NCI-H2227 (cell line): ENCODE measurements around the gene BCAR1.
"Not testable (repeated sequence)": the region's sequence is repeated elsewhere in the genome, so short reads cannot be mapped to it uniquely, and the experiment has no call there.

Experiments
- DNase-seq: peaks from one replicate; lab custom pipeline; 2025; ENCODE audit not compliant: unreplicated experiment; lab: John Stamatoyannopoulos, UW

Gene BCAR1

DNA sequence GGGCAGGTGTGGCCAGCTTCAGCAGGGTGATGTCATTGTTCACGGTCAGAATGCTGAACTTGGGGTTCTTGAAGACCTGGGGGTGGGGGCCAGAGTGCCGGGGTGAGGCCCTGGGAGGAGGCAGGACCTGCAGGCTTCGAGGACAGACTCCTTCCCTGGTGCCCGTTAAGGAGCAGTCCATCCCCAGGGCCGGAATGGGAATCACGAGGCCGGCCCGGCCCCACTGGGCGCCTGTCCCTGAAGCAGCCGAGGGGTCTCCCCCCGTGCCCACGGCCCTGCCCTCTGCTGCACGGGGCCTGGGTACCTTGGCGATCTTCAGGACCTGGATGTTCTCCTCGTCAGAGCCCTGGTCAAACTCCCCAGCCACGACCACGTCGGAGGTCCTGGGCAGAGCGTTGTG is 46.0 kb downstream of the BCAR1 start:
- DNase-seq: not testable (repeated sequence)

DNA sequence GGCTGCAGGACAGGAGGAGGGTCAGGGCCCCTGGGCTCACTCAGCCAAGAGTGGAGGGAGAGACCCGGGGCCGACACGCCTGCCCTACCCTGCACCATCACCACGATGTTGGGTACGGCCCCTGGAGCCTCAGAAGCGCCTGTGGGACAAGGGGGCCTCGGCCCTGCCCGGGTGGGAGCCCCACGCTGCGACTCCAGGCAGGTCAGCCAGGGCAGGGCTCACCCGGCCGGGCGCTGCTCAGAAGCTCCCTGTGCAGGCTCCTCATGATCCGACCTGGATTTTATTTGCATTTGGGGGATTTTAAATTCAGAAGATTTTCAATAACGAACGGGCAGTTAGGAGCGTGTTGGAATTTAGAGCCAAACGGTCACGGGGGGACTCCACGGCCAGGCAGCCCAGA is 46.5 kb downstream of the BCAR1 start:
- DNase-seq: not testable (repeated sequence)

DNA sequence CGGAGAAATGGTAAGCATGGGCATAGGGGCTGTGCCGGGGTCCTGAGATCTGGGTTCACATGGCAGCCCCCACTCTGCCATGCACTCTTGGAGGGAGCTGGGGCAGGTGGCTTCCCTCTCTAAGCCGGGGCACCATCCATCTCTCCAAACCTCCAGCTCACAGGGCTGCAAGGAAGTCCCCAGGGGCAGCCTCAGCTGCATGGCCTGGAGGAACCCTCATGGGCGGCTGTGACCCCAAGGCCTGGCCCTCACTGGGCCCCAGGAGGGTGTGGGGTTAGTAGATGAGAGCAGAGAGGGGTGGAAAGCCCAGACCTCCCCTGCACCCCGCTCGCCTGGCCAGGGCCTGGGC is 47.0 kb downstream of the BCAR1 start:
- DNase-seq: no peak

DNA sequence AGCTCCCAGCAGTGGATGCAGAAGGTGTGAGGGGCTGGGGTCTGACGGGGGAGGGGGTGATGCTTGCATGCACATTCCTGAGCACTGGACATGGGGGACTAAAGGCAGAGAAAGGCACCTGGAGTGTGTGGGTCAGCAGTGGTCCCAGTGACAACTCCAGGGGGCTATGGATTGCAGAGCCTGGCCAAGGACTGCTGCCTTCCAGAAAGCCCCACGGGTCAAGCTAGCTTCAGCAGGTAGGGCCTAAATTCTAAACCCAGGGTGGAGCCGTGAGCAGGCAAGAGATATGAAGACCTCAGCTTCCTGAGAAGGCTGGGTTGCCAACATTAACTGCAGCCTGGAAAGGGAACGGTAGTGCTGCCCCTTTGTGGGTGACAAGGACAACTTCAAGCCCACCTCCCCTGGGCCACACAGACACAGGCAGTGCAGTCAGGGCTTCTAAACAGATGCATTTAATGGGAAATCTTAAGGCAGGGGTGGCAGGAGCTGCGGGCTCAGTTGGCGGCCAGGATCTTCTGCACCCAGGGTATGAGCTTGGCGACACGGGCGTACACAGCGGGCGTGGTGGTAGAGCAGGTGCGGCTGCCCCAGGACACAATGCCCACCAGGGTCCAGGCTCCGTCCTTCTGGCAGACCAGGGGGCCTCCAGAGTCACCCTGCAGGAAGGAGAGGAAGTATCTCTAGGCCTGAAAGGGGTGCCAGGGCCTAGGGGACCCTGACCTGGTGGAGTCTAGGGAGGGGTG is 47.6 kb downstream of the BCAR1 start:
- DNase-seq: no peak

DNA sequence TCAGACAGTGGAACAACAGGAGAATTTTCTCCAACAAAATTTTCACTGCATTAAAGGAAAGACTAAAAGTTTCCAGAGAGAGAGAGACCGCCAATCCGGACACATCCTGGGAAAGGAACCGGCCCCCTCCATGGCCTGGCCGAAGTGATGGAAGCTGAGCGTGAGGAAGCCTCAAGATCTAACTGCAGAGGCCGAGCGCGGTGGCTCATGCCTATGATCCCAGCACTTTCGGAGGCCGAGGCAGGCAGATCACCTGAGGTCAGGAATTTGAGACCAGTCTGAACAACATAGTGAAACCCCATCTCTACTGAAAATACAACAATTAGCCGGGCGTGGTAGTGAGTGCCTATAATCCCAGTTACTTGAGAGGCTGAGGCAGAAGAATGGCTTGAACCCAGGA is 48.3 kb downstream of the BCAR1 start:
- DNase-seq: no peak

DNA sequence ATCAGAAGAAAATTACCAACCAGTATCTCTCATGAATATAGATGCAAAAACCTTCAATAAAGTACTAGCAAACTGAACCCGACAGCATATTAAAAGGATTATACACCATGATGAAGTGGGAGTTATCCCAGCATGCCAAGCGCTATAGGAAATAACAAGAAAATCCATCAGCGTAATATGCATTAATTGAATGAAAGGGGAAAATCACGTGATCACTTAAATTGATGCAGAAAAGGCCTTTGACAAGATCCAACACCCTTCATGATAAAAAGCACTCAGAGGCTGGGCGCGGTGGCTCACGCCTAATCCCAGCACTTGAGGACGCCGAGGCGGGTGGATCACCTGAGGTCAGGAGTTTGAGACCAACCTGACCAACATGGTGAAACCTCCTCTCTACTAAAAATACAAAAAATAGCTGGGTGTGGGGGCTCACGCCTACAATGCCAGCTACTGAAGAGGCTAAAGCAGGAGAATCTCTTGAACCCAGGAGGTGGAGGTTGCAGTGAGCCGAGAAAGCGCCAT is 49.3 kb downstream of the BCAR1 start:
- no peak for DNase-seq

DNA sequence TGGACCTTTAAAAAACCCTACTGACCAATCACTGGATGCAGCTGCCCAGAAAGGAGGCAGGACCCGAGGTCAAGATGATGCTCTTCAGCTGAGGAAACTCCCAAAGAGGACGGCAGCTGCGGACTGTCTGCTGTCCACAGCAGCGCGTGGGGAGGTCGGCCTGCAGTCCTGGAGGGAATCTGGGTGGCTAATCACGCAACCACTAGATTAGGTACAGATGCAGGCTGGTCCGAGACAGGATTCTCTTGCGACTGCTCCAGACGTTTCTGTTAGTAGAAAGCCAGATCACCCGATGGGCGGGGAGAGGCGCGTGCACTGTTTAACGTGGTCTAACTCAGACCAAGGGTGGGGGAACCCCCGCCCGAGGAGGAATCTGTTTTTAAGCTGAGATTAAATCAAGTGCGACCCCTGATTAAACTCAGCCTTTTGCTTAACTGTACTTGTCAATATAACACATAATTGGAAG is 53.3 kb downstream of the BCAR1 start:
- no peak for DNase-seq

DNA sequence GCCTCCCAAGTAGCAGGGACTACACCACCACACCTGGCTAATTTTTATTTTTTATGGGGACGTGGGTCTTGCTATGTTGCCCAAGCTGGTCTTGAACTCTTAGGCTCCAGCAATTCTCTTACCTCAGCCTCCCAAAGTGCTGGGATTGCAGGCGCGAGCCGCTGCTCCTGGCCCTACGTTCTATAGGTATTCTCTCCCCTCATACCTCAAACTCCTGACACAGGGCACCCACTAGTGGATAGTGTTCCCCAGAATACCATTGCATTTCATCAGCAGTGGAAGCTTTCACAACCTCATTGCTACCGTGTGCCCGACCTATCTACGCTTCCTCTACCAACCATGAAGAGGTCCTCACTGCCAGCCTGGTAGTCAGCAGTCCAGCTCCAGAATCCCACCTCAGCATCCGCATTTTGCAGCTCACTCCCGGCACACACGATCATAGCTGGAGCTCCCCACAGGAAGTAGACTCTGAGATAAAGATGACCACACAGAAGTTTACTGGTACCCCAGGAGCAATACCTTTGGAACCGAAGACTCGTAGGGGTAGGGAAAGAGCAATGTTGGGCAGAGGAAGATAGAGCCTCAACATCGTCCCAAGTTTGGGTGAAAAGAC is 53.8 kb downstream of the BCAR1 start:
- no peak for DNase-seq

DNA sequence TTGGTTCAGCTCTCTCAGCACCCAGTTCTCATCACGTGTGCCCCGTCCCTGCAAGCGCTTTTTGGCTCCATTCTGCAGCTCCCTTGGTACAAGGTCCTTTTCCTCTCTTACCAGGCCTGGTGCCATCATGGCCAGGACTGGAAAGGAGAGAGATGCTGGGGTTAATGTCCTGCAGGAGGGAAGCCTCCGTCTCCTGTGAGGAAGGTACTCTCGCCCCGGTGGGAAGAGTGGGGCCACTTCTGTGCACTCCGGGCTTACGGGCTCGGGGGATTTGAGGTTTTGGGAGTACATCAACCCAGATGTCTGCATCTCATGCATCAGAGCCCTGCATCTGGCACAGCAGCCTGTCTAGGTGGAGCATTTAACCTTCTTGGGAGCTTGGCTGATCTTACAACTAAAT is 54.6 kb downstream of the BCAR1 start:
- no peak for DNase-seq

DNA sequence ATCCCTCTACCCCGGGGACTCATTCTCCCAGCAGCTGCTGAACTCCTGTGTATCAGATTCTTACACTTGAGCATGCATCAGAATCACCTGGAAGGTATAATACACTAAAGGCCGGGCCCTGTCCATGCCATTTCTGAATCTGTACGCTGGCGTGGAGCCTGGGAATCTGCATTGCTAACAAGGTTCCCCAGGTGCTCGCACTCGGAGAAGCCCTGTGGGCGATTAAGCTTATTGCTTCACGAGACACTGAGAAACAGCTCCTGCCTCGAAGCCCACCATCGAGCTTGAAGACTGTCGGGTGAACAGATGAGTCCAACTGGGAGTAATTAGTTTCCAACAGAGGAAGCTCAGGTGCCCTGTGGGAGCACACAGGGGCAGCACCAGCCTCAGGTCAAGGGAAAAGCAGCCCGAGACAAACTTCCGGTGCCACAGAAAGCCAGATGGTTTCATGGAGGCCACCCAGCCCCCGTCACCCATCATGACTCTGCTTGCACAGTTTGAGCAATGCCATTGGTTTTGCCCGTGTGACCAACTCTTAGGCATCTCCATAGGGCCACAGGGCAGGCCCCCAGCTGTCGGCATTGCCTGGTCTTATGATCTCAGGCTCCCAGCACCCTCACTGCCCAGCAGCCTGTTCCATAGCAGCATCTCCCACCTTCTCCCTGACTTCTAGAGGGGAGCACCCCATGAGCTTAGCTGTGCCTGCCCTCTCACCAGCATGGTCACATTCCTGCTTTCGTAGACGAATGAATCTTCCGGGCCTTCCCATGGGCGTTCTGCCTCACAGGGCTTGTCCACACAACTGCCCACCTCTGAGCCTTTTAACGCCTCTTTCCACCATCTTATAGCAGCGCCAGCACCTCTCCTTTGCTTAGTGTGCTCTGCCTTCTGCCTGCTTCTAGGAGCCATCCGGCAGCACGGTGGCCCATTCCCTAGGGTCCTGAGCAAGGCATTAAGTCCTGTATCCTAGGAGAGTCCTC is 55.3 kb downstream of the BCAR1 start:
- DNase-seq: no peak

DNA sequence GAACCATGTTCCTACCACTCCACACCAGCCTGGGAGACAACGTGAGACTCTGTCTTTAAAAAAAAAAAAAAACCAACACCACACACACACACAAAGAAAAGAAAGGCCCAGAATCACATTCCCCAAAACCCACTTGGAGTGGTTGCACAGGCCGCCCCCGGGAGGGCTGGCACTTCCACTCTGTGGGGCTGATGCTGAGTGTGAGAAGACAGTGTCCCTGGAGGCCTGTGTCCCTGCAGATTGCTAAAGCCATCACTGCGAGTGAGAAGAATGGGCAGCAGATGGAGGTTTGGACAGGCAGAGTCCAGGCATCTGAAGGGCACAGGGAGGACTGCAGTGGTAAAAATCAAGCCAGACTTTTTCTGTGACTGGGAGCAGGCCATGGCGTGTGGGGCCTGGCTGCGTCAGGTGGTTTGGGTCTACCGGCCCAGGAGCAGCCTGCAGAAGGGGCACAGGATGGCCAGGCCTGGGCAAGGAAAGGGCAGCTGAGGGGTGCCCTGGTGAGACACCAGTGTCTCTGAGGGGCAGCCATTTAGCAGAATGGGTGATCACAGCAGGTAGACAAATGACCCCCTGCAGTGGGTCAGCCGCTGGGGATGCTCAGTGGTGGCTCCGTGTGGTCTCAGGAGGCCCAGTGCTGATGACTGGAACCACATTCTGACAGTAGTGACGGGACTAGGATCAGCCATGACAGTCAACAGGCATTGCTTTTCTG is 57.5 kb downstream of the BCAR1 start:
- DNase-seq: no peak

DNA sequence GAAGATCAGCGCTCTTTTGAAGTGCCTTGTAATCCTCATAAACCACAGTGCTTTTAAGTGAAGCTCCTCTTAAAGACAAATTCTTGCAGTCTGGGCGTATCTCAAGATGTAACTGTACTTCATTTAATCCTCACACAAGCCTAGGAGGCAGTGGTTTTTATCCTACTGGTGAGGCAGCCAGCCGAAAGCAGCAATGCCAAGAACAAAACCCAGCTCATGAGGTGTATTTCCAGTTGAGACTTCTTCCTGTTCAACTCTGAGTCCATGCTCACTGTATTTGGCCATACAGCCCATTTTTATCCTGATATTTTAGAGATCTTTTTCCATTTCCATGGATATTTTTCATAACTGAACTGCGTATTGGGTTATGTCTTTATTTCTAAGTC is 58.2 kb downstream of the BCAR1 start:
- DNase-seq: no peak

DNA sequence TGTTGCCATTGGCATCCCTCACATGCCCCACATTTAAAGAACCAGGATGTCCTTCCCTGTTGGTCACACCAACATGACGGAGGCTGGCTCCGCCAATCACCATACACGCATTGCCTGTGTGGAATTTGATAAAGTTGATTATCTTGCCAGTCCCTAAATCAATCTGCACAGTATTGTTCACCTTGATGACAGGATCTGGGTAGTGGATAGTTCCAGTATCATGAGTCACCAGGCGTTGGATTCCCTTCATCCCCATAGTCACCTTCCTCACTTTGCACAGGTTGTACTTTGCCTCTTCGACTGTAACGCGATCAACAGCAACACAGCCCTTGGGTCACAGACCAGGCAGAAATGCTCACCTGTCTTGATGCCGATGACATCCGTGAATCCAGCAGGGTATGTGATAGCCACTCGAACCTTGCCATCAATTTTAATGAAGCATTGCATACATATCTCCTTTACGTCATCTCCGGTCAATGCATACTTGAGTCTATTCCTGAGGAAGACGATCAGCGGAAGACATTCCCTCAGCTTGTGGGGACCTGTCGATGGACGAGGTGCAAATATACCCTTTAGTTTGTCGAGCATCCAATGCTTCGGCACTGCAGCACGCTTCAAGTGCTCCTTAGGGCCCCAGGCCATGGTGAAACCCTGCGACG is 58.7 kb downstream of the BCAR1 start:
- DNase-seq: no peak

DNA sequence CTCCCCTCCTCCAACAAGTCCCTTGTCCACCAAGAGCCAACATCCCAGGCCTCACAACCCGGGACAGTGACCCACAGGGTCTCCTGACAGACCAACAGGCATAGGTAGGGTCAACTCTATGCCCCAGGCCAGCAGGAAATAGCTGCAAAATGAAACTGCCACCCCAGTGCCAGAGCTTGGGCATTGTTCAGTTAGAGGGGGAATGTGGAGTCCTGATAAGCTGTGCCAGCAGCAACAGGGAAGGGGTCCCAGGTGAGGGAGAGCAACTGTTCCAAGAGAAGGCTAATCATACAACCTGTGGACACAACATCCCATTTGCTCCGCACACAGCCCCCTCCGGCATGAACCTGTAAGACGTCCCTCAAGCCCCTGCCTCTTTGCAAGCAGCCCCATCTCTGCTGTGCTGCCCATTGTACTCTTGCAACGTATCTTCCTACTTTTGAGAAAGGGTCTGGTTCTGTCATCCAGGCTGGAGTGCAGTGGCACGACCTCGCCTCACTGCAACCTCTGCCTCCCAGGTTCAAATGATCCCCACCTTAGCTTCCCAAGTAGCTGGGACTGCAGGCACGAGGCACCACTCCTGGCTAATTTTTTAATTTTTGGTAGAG is 61.7 kb downstream of the BCAR1 start:
- DNase-seq: no peak

DNA sequence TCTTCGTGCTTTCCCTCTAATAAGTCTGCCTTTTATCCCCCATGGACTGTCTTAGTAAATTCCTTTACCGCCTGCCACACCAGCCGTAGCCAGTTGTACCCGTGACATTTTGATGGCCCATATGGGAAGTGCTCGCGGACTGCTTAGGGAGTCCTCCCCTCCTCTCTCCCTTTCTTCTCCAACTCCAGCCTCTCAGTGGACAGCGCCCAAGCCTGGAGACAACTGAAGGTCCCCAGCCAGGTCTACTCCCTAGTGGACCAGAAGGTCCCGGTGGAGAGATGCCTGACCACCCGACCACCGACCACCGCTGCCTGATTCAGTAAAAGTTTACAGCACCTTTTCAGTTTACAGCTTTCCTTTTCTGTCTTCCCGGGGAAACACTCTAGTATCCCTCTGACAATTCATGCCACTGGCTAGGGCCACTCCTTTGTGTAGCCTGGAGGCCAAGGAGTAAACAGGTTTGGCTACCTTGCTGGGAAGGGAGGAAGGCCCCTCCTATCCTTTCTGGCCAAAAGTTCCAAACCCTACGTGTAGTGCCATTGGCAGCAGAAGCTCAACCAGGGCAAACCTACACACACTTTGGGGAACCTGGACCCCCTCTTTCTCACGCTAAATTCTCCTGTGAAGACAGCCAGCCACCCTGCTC is 62.5 kb downstream of the BCAR1 start:
- no peak for DNase-seq

DNA sequence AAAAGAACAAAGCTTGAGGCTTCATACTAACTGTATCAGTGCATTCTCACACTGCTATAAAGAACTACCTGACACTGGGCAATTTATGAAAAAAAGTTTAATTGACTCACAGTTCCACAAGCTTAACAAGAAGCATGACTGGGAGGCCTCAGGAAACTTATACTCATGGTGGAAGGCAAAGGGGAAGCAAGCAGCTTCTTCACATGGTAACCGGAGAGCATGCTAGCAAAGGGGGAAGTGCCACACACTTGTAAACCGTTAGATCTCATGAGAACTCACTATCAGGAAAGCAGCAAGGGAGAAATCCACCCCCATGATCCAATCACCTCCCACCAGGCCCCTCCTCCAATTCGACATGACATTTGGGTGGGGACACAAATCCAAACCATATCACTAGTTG is 69.8 kb downstream of the BCAR1 start:
- no peak for DNase-seq

DNA sequence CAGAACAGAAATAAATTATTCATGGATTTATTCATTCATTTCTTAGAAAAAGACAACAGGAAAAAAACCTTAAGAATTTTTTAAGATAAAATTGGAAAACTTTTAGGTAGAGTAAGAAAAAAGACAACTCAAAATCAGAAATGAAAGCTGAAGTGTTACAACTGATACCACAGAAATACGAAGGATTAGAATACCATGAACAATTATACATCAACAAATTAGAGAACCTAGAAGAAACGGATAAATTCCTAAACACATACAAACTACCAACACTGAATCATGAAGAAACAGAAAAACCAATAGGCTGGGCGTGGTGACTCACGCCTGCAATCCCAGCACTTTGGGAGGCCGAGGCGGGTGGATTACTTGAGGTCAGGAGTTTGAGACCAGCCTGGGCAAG is 72.2 kb downstream of the BCAR1 start:
- no peak for DNase-seq
